Memory B cell (primary cell): ENCODE results near the gene GMPPA.

Source experiments
- ATAC-seq: fragments of 150-1000 bp; cut with Tn5 transposase; 2 replicates; pipeline ENCODE4 v1.10.0; 2021; ENCODE audit warnings: low read depth, mild to moderate bottlenecking, moderate library complexity
- DNase-seq, 2 donors: peaks; one replicate each; pipeline ENCODE4 v3.0.0; 2022; ENCODE audit warnings: low spot score in 2 of 2
- H3K27ac Mint-ChIP-seq: one replicate; pipeline ENCODE4 v1.8.0; 2022; ENCODE audit warnings: mild to moderate bottlenecking, moderate library complexity, mixed read lengths
- H3K27me3 Mint-ChIP-seq: one replicate; pipeline ENCODE4 v1.8.0; 2022; ENCODE audit warnings: mixed read lengths
- H3K36me3 Mint-ChIP-seq: one replicate; pipeline ENCODE4 v1.8.0; 2022; ENCODE audit warnings: mild to moderate bottlenecking, mixed read lengths
- H3K4me1 Mint-ChIP-seq: one replicate; pipeline ENCODE4 v1.8.0; 2022; ENCODE audit warnings: mixed read lengths
- H3K4me3 Mint-ChIP-seq: one replicate; pipeline ENCODE4 v1.8.0; 2022; ENCODE audit warnings: mild to moderate bottlenecking, moderate library complexity, mixed read lengths
- H3K9me3 Mint-ChIP-seq: one replicate; pipeline ENCODE4 v1.8.0; 2022; ENCODE audit warnings: mixed read lengths

Gene GMPPA

GRCh38 chr2:219462349-219462748, 36.3 kb upstream of the GMPPA start:
- no peak for ATAC-seq
- H3K36me3 Mint-ChIP-seq = no peaks in the 10 kb centered on the region

GRCh38 chr2:219464286-219465032, 34.2 kb upstream of the GMPPA start:
- no peaks in the 10 kb centered on the region for H3K9me3 Mint-ChIP-seq

More at GRCh38 chr2:219462349-219462748, 36.3 kb upstream of the GMPPA start:
- no peak for DNase-seq
- Mint-ChIP-seq H3K9me3 (no peaks in the 10 kb centered on the region), H3K27me3 (peaks cover 15% of the 10 kb centered on the region), H3K4me3 (no peak overlapping the region), H3K27ac (no peak overlapping the region), H3K4me1 (peaks cover 3% of the 10 kb centered on the region)

GRCh38 chr2:219465659-219466561, 32.8 kb upstream of the GMPPA start:
- H3K27me3 Mint-ChIP-seq = peaks cover 9% of the 10 kb centered on the region
- no peaks in the 10 kb centered on the region for H3K36me3 Mint-ChIP-seq
- H3K27ac Mint-ChIP-seq = no peak overlapping the region

More at GRCh38 chr2:219464286-219465032, 34.2 kb upstream of the GMPPA start:
- H3K27ac Mint-ChIP-seq = no peak overlapping the region
- H3K4me3 Mint-ChIP-seq = no peak overlapping the region
- H3K4me1 Mint-ChIP-seq = no peaks in the 10 kb centered on the region
- ATAC-seq = no peak
- peaks cover 11% of the 10 kb centered on the region for H3K27me3 Mint-ChIP-seq
- no peaks in the 10 kb centered on the region for H3K36me3 Mint-ChIP-seq
- no peak for DNase-seq

GRCh38 chr2:219466816-219467735, 31.6 kb upstream of the GMPPA start:
- no peak for ATAC-seq
- Mint-ChIP-seq H3K36me3 (no peaks in the 10 kb centered on the region), H3K4me3 (no peak overlapping the region), H3K4me1 (no peaks in the 10 kb centered on the region), H3K27me3 (peaks cover 16% of the 10 kb centered on the region), H3K9me3 (no peaks in the 10 kb centered on the region), H3K27ac (no peak overlapping the region)
- DNase-seq = no peak

More at GRCh38 chr2:219465659-219466561, 32.8 kb upstream of the GMPPA start:
- H3K4me3 Mint-ChIP-seq = no peak overlapping the region
- no peaks in the 10 kb centered on the region for H3K4me1 Mint-ChIP-seq
- DNase-seq (no peak), ATAC-seq (no peak)
- H3K9me3 Mint-ChIP-seq = no peaks in the 10 kb centered on the region

GRCh38 chr2:219467736-219468075, 31.0 kb upstream of the GMPPA start:
- Mint-ChIP-seq H3K36me3 (no peaks in the 10 kb centered on the region), H3K9me3 (no peaks in the 10 kb centered on the region), H3K4me1 (no peaks in the 10 kb centered on the region), H3K27me3 (peaks cover 17% of the 10 kb centered on the region), H3K4me3 (no peak overlapping the region), H3K27ac (no peak overlapping the region)
- ATAC-seq = no peak
- DNase-seq = no peak

GRCh38 chr2:219468410-219469185, 30.1 kb upstream of the GMPPA start:
- H3K27me3 Mint-ChIP-seq = peaks cover 20% of the 10 kb centered on the region
- ATAC-seq (no peak), DNase-seq (no peak)
- H3K4me1 Mint-ChIP-seq = no peaks in the 10 kb centered on the region
- no peaks in the 10 kb centered on the region for H3K36me3 Mint-ChIP-seq
- H3K9me3 Mint-ChIP-seq = no peaks in the 10 kb centered on the region
- H3K4me3 Mint-ChIP-seq = no peak overlapping the region
- no peak overlapping the region for H3K27ac Mint-ChIP-seq

GRCh38 chr2:219469186-219469724, 29.4 kb upstream of the GMPPA start:
- Mint-ChIP-seq H3K4me3 (no peak overlapping the region), H3K36me3 (no peaks in the 10 kb centered on the region), H3K4me1 (no peaks in the 10 kb centered on the region), H3K27ac (no peak overlapping the region), H3K27me3 (peaks cover 21% of the 10 kb centered on the region), H3K9me3 (no peaks in the 10 kb centered on the region)
- ATAC-seq = no peak
- DNase-seq = no peak

GRCh38 chr2:219470429-219470828, 28.3 kb upstream of the GMPPA start:
- H3K27ac Mint-ChIP-seq = no peak overlapping the region
- no peaks in the 10 kb centered on the region for H3K9me3 Mint-ChIP-seq
- DNase-seq (no peak), ATAC-seq (no peak)
- H3K36me3 Mint-ChIP-seq = no peaks in the 10 kb centered on the region
- no peak overlapping the region for H3K4me3 Mint-ChIP-seq
- no peaks in the 10 kb centered on the region for H3K4me1 Mint-ChIP-seq
- H3K27me3 Mint-ChIP-seq = peaks cover 24% of the 10 kb centered on the region

- H3K36me3 Mint-ChIP-seq = no peaks in the 10 kb centered on the region
Measured at GRCh38 chr2:219471476-219472371, 27.0 kb upstream of the GMPPA start.

GRCh38 chr2:219472629-219473187, 26.0 kb upstream of the GMPPA start:
- Mint-ChIP-seq H3K4me1 (peaks cover 4% of the 10 kb centered on the region), H3K27me3 (peaks cover 31% of the 10 kb centered on the region), H3K27ac (no peak overlapping the region), H3K4me3 (no peak overlapping the region), H3K9me3 (no peaks in the 10 kb centered on the region), H3K36me3 (no peaks in the 10 kb centered on the region)
- no peak for ATAC-seq
- DNase-seq = no peak

More at GRCh38 chr2:219471476-219472371, 27.0 kb upstream of the GMPPA start:
- peaks cover 28% of the 10 kb centered on the region for H3K27me3 Mint-ChIP-seq
- DNase-seq (no peak), ATAC-seq (no peak)
- H3K27ac Mint-ChIP-seq = no peak overlapping the region
- H3K4me1 Mint-ChIP-seq = peaks cover 4% of the 10 kb centered on the region
- no peaks in the 10 kb centered on the region for H3K9me3 Mint-ChIP-seq
- H3K4me3 Mint-ChIP-seq = no peak overlapping the region

GRCh38 chr2:219473511-219473910, 25.2 kb upstream of the GMPPA start:
- Mint-ChIP-seq H3K27ac (no peak overlapping the region), H3K4me1 (peaks cover 4% of the 10 kb centered on the region), H3K36me3 (no peaks in the 10 kb centered on the region), H3K9me3 (no peaks in the 10 kb centered on the region), H3K4me3 (no peak overlapping the region), H3K27me3 (peaks cover 31% of the 10 kb centered on the region)
- ATAC-seq = no peak
- DNase-seq = no peak
